Omental fat pad (tissue), 4 donors: Measurements from ENCODE around the gene NDRG3. TPM values are rescaled to one million over a fixed set of nuclear protein-coding genes. Genes with fewer than 3 reads are reported as not detected.

Source experiments
- ATAC-seq: fragments of 150-250 bp; one replicate; pipeline ENCODE4 v1.9.1; 2016; ENCODE audit warnings: mild to moderate bottlenecking, moderate library complexity; ENCODE audit not compliant: low FRiP score
- DNase-seq: peaks from one replicate; pipeline ENCODE4 v3.0.0-alpha.2; 2019; ENCODE audit warnings: low spot score
- CTCF ChIP-seq, 3 donors: fragments of 450-650 bp; IDR thresholded peaks; one replicate each; pipeline ENCODE4 v1.5.1; 2016 to 2017; ENCODE audit warnings: antibody characterized with exemption in 3 of 3, mild to moderate bottlenecking in 3 of 3, moderate library complexity in 2 of 3
- small RNA-seq: library from RNA; depleted of rRNA; stranded (forward); fragments of <200 nt; gene quantifications from one replicate; pipeline ENCODE3, GENCODE V24; 2016
- total RNA-seq, 4 donors: library from RNA; depleted of rRNA; stranded (reverse); fragments of >200 nt; gene quantifications; one replicate each; pipeline ENCODE4 v1.1.0, GENCODE V29; 2016

The NDRG3 gene
- total RNA-seq, 4 donors from 2014 or later, result 9.5 to 16.4 (median 14.3) TPM

- ATAC-seq (peak; percentile 99), DNase-seq (peak; percentile 94)
- peak in 2 of 3 donors; percentile 45 to 77 for TF ChIP-seq CTCF (IDR thresholded peaks at IDR 0.05)
Measured at GRCh38 chr20:36605399-36606157, 140.3 kb downstream of the NDRG3 start, which contains the start of gene RAB5IF. Gene RAB5IF, plus strand, starts transcription at chr20:36605779. Its CDS starts 173 bp downstream, at chr20:36605952.

- DNase-seq, result no peak
- ATAC-seq, result peak; percentile 25
- TF ChIP-seq CTCF (IDR thresholded peaks at IDR 0.05), result no peak
Measured at GRCh38 chr20:36604952-36605398, 140.9 kb downstream of the NDRG3 start.

Small RNAs within 50 kb of the gene (small RNA-seq; reads per million reads assigned to genes)
- not detected for gene RF00019

Other genes with a start within 250 kb of the NDRG3 start
- 100 to 1,000 TPM in 2 of 4 donors, 10 to 100 TPM in 2; 57.0 to 145 (median 102) TPM for gene MYL9, start 204.6 kb downstream of the NDRG3 start, total RNA-seq
- gene TGIF2, start 172.5 kb downstream of the NDRG3 start, total RNA-seq, result 10 to 100 TPM; 11.0 to 15.1 (median 12.1) TPM
- gene RAB5IF, start 140.3 kb downstream of the NDRG3 start, total RNA-seq, result 100 to 1,000 TPM in 2 of 4 donors, 10 to 100 TPM in 2; 66.8 to 117 (median 89.1) TPM
- gene SLA2, start 99.9 kb downstream of the NDRG3 start, total RNA-seq, result 1 to 10 TPM; 1.1 to 3.2 (median 1.6) TPM
- 10 to 100 TPM in 1 of 4 donors, 1 to 10 TPM in 3; 4.5 to 13.9 (median 5.0) TPM for gene DSN1, start 27.7 kb upstream of the NDRG3 start, total RNA-seq
- gene TLDC2, start 130.0 kb upstream of the NDRG3 start, total RNA-seq, result under 1 TPM in 1 of 4 donors, not detected in 3; 0.63 TPM
- gene SAMHD1, start 205.6 kb upstream of the NDRG3 start, total RNA-seq, result 100 to 1,000 TPM; 295 to 471 (median 350) TPM